GM13976 (cell line): ENCODE results near the gene CDC7.
"Not testable (repeated sequence)": the region's sequence is repeated elsewhere in the genome, so short reads cannot be mapped to it uniquely, and the experiment has no call there.

Source experiments
- DNase-seq: peaks from one replicate; pipeline ENCODE4 v3.0.0; 2012; ENCODE audit warnings: low spot score
- CTCF ChIP-seq: IDR thresholded peaks from 2 replicates; pipeline ENCODE4 v1.5.1; 2012; ENCODE audit warnings: borderline replicate concordance, mild to moderate bottlenecking; ENCODE audit not compliant: insufficient read depth; ENCODE audit errors: extremely low read depth, missing control alignments, control extremely low read depth
- in situ Hi-C: fragments of 300-500 bp; cut with MboI; formaldehyde crosslinking; loops from one replicate; pipeline ENCODE4 v1.12.0; 2022; ENCODE audit warnings: low sequenced_read_pairs, mixed read lengths, inconsistent platforms; ENCODE audit not compliant: unreplicated experiment

CDC7 gene

GRCh38 chr1:91500756-91501522 lies at the start of gene CDC7:
CDC7 (plus strand) TSS chr1:91500851; CDS start chr1:91501717, 866 bp downstream.
- TF ChIP-seq CTCF = no peak
- in situ Hi-C loops = loop anchor here (25.0 kb wide), 1 partner anchor 786 kb away; the partner anchor contains the start of genes GLMN and RPAP2
- DNase-seq = peak; percentile 91

- in situ Hi-C loops = no loop called here
- no peak for TF ChIP-seq CTCF
- no peak for DNase-seq
Observed at GRCh38 chr1:91454136-91454535, 46.5 kb upstream of the CDC7 start.

GRCh38 chr1:91455334-91455733 lies 45.3 kb upstream of the CDC7 start:
- in situ Hi-C loops = no loop called here
- no peak for TF ChIP-seq CTCF
- no peak for DNase-seq

- in situ Hi-C loops = no loop called here
- no peak for DNase-seq
- TF ChIP-seq CTCF = no peak
Observed at GRCh38 chr1:91455896-91456295, 44.8 kb upstream of the CDC7 start.

- DNase-seq, in situ Hi-C loops: not testable (repeated sequence)
Observed at GRCh38 chr1:91465350-91465749, 35.3 kb upstream of the CDC7 start.

- DNase-seq = no peak
- no peak for TF ChIP-seq CTCF
- in situ Hi-C loops = no loop called here
Observed at GRCh38 chr1:91476533-91477217, 24.0 kb upstream of the CDC7 start.

- in situ Hi-C loops = no loop called here
- no peak for TF ChIP-seq CTCF
- DNase-seq = no peak
Observed at GRCh38 chr1:91487469-91487868, 13.2 kb upstream of the CDC7 start.
